IMR-90 (cell line): ENCODE measurements around the gene GLS. TPM values are rescaled to one million over a fixed set of nuclear protein-coding genes. Genes with fewer than 3 reads are reported as not detected.

Experiments used
- ATAC-seq: fragments of 200-7000 bp; cut with Tn5 transposase; 2 replicates; pipeline ENCODE4 v1.9.1; 2020; ENCODE audit warnings: low read depth, mild to moderate bottlenecking, moderate library complexity
- BruUV-seq: library from RNA; stranded (reverse); fragments of 400-500 nt; replicated peaks from 2 replicates; lab custom pipeline; 2021; lab: Mats Ljungman, UMichigan
- CTCF ChIA-PET: fragments of 300-600 bp; formaldehyde crosslinking; extraction: SDS; loops from one replicate; lab custom pipeline; 2021; ENCODE audit warnings: antibody characterized with exemption; lab: Yijun Ruan, JAX
- POLR2A ChIA-PET: fragments of 300-600 bp; sonication (Branson Sonifier 250); formaldehyde crosslinking; loops from one replicate; lab custom pipeline; 2022; ENCODE audit warnings: antibody characterized with exemption; ENCODE audit not compliant: unreplicated experiment; lab: Charles Lee
- DNase-seq: peaks from one replicate; pipeline ENCODE4 v3.0.0; 2013
- H2AFZ ChIP-seq: replicated peaks from 2 replicates; pipeline ENCODE3; 2013; ENCODE audit warnings: low read length, mild to moderate bottlenecking; ENCODE audit not compliant: poor library complexity
- H2AK5ac ChIP-seq: 2 replicates; pipeline ENCODE4 v1.6.1; 2013; ENCODE audit warnings: low read depth, low read length, inconsistent platforms
- H2AK9ac ChIP-seq: replicated peaks from 2 replicates; pipeline ENCODE3; 2013; ENCODE audit warnings: mild to moderate bottlenecking, low read depth, low read length, moderate library complexity; ENCODE audit not compliant: poor library complexity
- H2BK120ac ChIP-seq: 2 replicates; pipeline ENCODE4 v1.6.1; 2013; ENCODE audit warnings: low read depth, low read length, inconsistent platforms
- H2BK15ac ChIP-seq: 3 replicates; pipeline ENCODE4 v1.6.1; 2013; ENCODE audit warnings: low read depth, low read length, inconsistent platforms
- H2BK20ac ChIP-seq: 2 replicates; pipeline ENCODE4 v1.6.1; 2013; ENCODE audit warnings: low read depth, mild to moderate bottlenecking, inconsistent platforms, low read length, moderate library complexity
- H2BK5ac ChIP-seq: 2 replicates; pipeline ENCODE4 v1.6.1; 2013; ENCODE audit warnings: mild to moderate bottlenecking, low read depth, low read length, inconsistent platforms; ENCODE audit not compliant: poor library complexity, severe bottlenecking
- H3K14ac ChIP-seq: replicated peaks from 2 replicates; pipeline ENCODE4 v1.6.1; 2013; ENCODE audit warnings: low read depth, low read length, inconsistent platforms
- H3K18ac ChIP-seq: 2 replicates; pipeline ENCODE4 v1.6.1; 2013; ENCODE audit warnings: low read depth, low read length, control low read depth
- H3K23ac ChIP-seq: 2 replicates; pipeline ENCODE4 v1.6.1; 2013; ENCODE audit warnings: low read depth, low read length, inconsistent platforms
- H3K27ac ChIP-seq: 2 replicates; pipeline ENCODE4 v1.5.1; 2013; ENCODE audit warnings: mild to moderate bottlenecking, control low read depth, low read length; ENCODE audit not compliant: insufficient read depth
- H3K27me3 ChIP-seq: 2 replicates; pipeline ENCODE4 v1.6.1; 2013; ENCODE audit warnings: low read length; ENCODE audit not compliant: control insufficient read depth, insufficient read depth
- H3K36me3 ChIP-seq: 2 replicates; pipeline ENCODE4 v1.6.1; 2013; ENCODE audit warnings: low read length, mixed read lengths; ENCODE audit not compliant: control insufficient read depth, insufficient read depth
- H3K4ac ChIP-seq: 2 replicates; pipeline ENCODE4 v1.6.1; 2013; ENCODE audit warnings: low read depth, low read length, inconsistent platforms
- H3K4me1 ChIP-seq: 2 replicates; pipeline ENCODE4 v1.6.1; 2013; ENCODE audit warnings: low read length, mixed read lengths; ENCODE audit not compliant: control insufficient read depth, insufficient read depth
- H3K4me2 ChIP-seq: 2 replicates; pipeline ENCODE4 v1.6.1; 2013; ENCODE audit warnings: low read depth, mild to moderate bottlenecking, control low read depth, low read length, moderate library complexity
- H3K4me3 ChIP-seq: 2 replicates; pipeline ENCODE4 v1.5.1; 2013; ENCODE audit warnings: low read depth, mild to moderate bottlenecking, control low read depth, low read length, moderate library complexity; ENCODE audit not compliant: insufficient read depth
- H3K56ac ChIP-seq: 2 replicates; pipeline ENCODE4 v1.6.1; 2013; ENCODE audit warnings: low read length, inconsistent platforms; ENCODE audit not compliant: insufficient read depth; ENCODE audit errors: extremely low read depth
- H3K79me1 ChIP-seq, 2 experiments: 2 replicates each; pipeline ENCODE4 v1.6.1; 2013; ENCODE audit warnings: low read length in 2 of 2, inconsistent platforms in 1 of 2, low read depth in 1 of 2
- H3K9ac ChIP-seq: 2 replicates; pipeline ENCODE4 v1.6.1; 2013; ENCODE audit warnings: low read depth, low read length, control low read depth
- H3K9me1 ChIP-seq: 2 replicates; pipeline ENCODE4 v1.6.1; 2013; ENCODE audit warnings: low read length, inconsistent platforms; ENCODE audit not compliant: insufficient read depth
- H3K9me3 ChIP-seq: 2 replicates; pipeline ENCODE4 v1.6.1; 2013; ENCODE audit warnings: low read length; ENCODE audit not compliant: control insufficient read depth, insufficient read depth
- H4K20me1 ChIP-seq: 2 replicates; pipeline ENCODE4 v1.6.1; 2013; ENCODE audit warnings: low read length, inconsistent platforms; ENCODE audit not compliant: insufficient read depth
- H4K5ac ChIP-seq: 2 replicates; pipeline ENCODE4 v1.6.1; 2013; ENCODE audit warnings: mild to moderate bottlenecking, low read depth, low read length, control low read depth
- H4K8ac ChIP-seq, 2 experiments: 2 replicates each; pipeline ENCODE4 v1.6.1; 2013; ENCODE audit warnings: low read depth in 2 of 2, low read length in 2 of 2, control low read depth in 1 of 2, inconsistent platforms in 1 of 2
- H4K91ac ChIP-seq: 2 replicates; pipeline ENCODE4 v1.6.1; 2013; ENCODE audit warnings: low read depth, low read length, inconsistent platforms; ENCODE audit not compliant: insufficient read depth
- CTCF ChIP-seq: conservative IDR thresholded peaks from 2 replicates; pipeline ENCODE4 v1.5.1; 2012; ENCODE audit warnings: mild to moderate bottlenecking, low read depth, low read length, improper control_type of control experiment
- NFE2L2 ChIP-seq: fragments of 150-350 bp; IDR thresholded peaks from 2 replicates; pipeline ENCODE4 v1.6.1; 2016; ENCODE audit warnings: low read depth, mild to moderate bottlenecking, low read length
- RAD21 ChIP-seq: IDR thresholded peaks from 2 replicates; pipeline ENCODE4 v1.6.1; 2012; ENCODE audit warnings: low read length, improper control_type of control experiment
- SMC3 ChIP-seq: fragments of 150-350 bp; IDR thresholded peaks from 2 replicates; pipeline ENCODE4 v1.6.1; 2016; ENCODE audit warnings: low read depth, mild to moderate bottlenecking, antibody characterized with exemption, low read length, moderate library complexity
- WGBS, 2 experiments: methylation state at CpG; one replicate each; pipeline versions ENCODE4 v1.1.5 to v1.1.7; 2013; ENCODE audit warnings: missing lambda C conversion rate in 2 of 2; ENCODE audit not compliant: insufficient read length in 1 of 2; ENCODE audit errors: extremely low coverage in 2 of 2; 5-methylcytosine and 5-hydroxymethylcytosine counted together
- dilution Hi-C: fragments of 300-500 bp; cut with HindIII; formaldehyde crosslinking; loops from one replicate; pipeline ENCODE4 v1.14.3; 2018; ENCODE audit warnings: low sequenced_read_pairs; ENCODE audit not compliant: unreplicated experiment
- in situ Hi-C: fragments of 300-500 bp; cut with MboI; formaldehyde crosslinking; loops from 3 replicates; pipeline ENCODE4 v1.14.3; 2019; ENCODE audit warnings: low sequenced_read_pairs, inconsistent platforms, mixed read lengths
- intact Hi-C: fragments of 100-400 bp; cut with micrococcal nuclease; formaldehyde crosslinking; loops from 2 replicates; pipeline ENCODE4 v1.10.0; 2022
- polyA plus RNA-seq, 3 experiments: library from polyadenylated mRNA; depleted of rRNA; stranded (reverse); fragments of >200 nt; gene quantifications; 2 replicates each; pipeline ENCODE4 v1.2.3, GENCODE V29; 2012; ENCODE audit warnings: low replicate concordance in 1 of 3
- total RNA-seq: library from RNA; depleted of rRNA; stranded (reverse); fragments of >200 nt; gene quantifications from 2 replicates; pipeline ENCODE4 v1.2.3, GENCODE V29; 2012

Gene GLS
- total and polyA plus RNA-seq, 2 of the 4 experiments (the other 2 are of a cell fraction): 87.5 to 130 TPM

DNA sequence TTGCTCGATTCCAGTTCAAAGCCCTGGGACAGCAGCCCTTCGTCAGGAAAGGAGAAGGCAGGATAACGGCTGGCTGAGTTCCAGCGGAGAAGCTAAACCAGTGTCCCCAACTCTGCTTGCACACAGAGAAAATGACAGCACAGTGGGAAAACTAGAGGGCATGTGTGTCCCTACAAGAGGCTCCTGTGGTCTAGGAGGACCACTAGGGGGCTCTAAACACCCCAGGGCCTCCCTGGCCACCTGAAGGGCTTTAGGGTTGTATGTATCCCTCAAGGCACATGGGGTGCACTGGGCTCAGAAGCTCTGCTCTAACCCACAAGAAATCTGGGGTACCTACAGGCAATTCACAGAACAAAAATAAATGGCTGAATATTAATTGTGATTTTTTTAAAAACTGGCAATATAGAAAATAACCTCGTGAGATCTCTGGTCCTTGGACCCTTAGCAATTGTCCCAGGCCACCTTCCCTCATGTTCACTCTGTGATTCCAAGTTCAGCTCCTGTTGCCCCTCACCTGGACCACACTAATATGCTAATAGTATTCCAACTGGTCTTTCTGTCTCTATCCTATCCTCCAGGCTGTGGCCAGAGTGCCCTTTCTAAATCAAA, 115.8 kb downstream of the GLS start:
- intact Hi-C loops (no loop called here), in situ Hi-C loops (no loop called here), dilution Hi-C loops (no loop called here)
- H4K8ac ChIP-seq: no peak overlapping the region
- no peak overlapping the region for H2BK15ac ChIP-seq
- no peak overlapping the region for H3K4me2 ChIP-seq
- H4K91ac ChIP-seq: no peak overlapping the region
- H2AK9ac ChIP-seq: no peak overlapping the region
- TF ChIP-seq CTCF (peak; percentile 57), RAD21 (peak; percentile 44), NFE2L2 (no peak), SMC3 (peak; percentile 47)
- peaks cover 2% of the 10 kb centered on the region; the same call in 1 of the 2 replicates for H3K9me1 ChIP-seq
- H3K9me3 ChIP-seq: no peaks in the 10 kb centered on the region
- no peak overlapping the region for H3K9ac ChIP-seq
- no peaks in the 10 kb centered on the region for H3K4me1 ChIP-seq
- peaks cover 10 to 19% of the 10 kb centered on the region in 2 experiments for H3K79me1 ChIP-seq
- no peak overlapping the region for H2BK120ac ChIP-seq
- peaks cover 62% of the 10 kb centered on the region for H3K36me3 ChIP-seq
- no peak overlapping the region for H3K14ac ChIP-seq
- H3K27me3 ChIP-seq: no peaks in the 10 kb centered on the region
- H2AK5ac ChIP-seq: no peak overlapping the region
- CTCF ChIA-PET: interaction anchor here (0.8 kb wide), 1 partner anchor 16 kb away, joined by 5 read pairs; no protein-coding TSS in a partner anchor
- H3K27ac ChIP-seq: no peak overlapping the region
- H2BK5ac ChIP-seq: no peak overlapping the region
- no peak overlapping the region for H2BK20ac ChIP-seq
- H3K4ac ChIP-seq: no peak overlapping the region
- 0 out of 2 replicates have a peak, but pooled peaks cover 4% of the 10 kb centered on the region for H4K20me1 ChIP-seq
- no peak overlapping the region for H4K5ac ChIP-seq
- 84% methylated on average over 3 of the region's 5 CpGs; no CpG with 5 or more reads in 1 of the 2 experiments for WGBS, 2 experiments
- H3K23ac ChIP-seq: no peak overlapping the region
- DNase-seq (peak; percentile 34), ATAC-seq (peak; percentile 70)
- BruUV-seq: no TSS peak
- no peak overlapping the region for H3K4me3 ChIP-seq
- no peak overlapping the region for H3K56ac ChIP-seq
- no peak overlapping the region for H2AFZ ChIP-seq
- POLR2A ChIA-PET: no interaction called here
- no peak overlapping the region for H3K18ac ChIP-seq
